Vagina (tissue), 2 donors: ENCODE measurements around the gene RNF217.

Experiments used
- CTCF ChIP-seq, 3 experiments: fragments of 450-650 bp in 2 of 3; fragments of 200-600 bp in 1 of 3; sonication (generic) in 1 of 3; IDR thresholded peaks; one replicate each; pipeline ENCODE4 v1.5.1; 2017 to 2019; ENCODE audit warnings: antibody characterized with exemption in 3 of 3, mild to moderate bottlenecking in 2 of 3, moderate library complexity in 2 of 3
- POLR2A ChIP-seq, 2 donors: fragments of 450-650 bp; IDR thresholded peaks; one replicate each; pipeline ENCODE4 v1.6.1; 2017; ENCODE audit warnings: antibody characterized with exemption in 2 of 2, mild to moderate bottlenecking in 2 of 2, moderate library complexity in 2 of 2
- POLR2AphosphoS5 ChIP-seq, 2 donors: sonication (generic); formaldehyde crosslinking; IDR thresholded peaks; one replicate each; pipeline ENCODE4 v1.9.0; 2017; ENCODE audit warnings: antibody characterized with exemption in 2 of 2, mild to moderate bottlenecking in 2 of 2, low read depth in 1 of 2; ENCODE audit not compliant: insufficient read depth in 1 of 2

GRCh38 chr6:125019281-125019680 is 57.0 kb downstream of the RNF217 start:
- TF ChIP-seq CTCF (IDR thresholded peaks at IDR 0.05) (no peak), POLR2AphosphoS5 (IDR thresholded peaks at IDR 0.05; ENCODE audit: insufficient read depth in 1 of 2, low read depth in 1 of 2) (no peak), POLR2A (IDR thresholded peaks at IDR 0.05) (no peak)
